Tibial nerve (tissue), 3 donors: ENCODE data around the gene ADGRG1.

Experiments used
- CTCF ChIP-seq, 5 experiments: fragments of 200-600 bp in 3 of 5; fragments of 450-650 bp in 2 of 5; sonication (generic) in 3 of 5; IDR thresholded peaks; one replicate each; pipeline ENCODE4 v1.5.1; 2016 to 2019; ENCODE audit warnings: antibody characterized with exemption in 5 of 5, mild to moderate bottlenecking in 3 of 5, moderate library complexity in 2 of 5
- POLR2A ChIP-seq, 2 donors: fragments of 450-650 bp; IDR thresholded peaks; one replicate each; pipeline ENCODE4 v1.6.1; 2017; ENCODE audit warnings: antibody characterized with exemption in 2 of 2, mild to moderate bottlenecking in 2 of 2, moderate library complexity in 2 of 2

- no peak for TF ChIP-seq CTCF (IDR thresholded peaks at IDR 0.05)
- no peak for TF ChIP-seq POLR2A (IDR thresholded peaks at IDR 0.05)
Observed at GRCh38 chr16:57606847-57607501, 21.5 kb upstream of the ADGRG1 start.
